GM21367 (cell line): ENCODE results near the gene BRD3OS.
"Not testable (repeated sequence)": the region's sequence is repeated elsewhere in the genome, so short reads cannot be mapped to it uniquely, and the experiment has no call there.

ENCODE experiments used
- ATAC-seq: cut with Tn5 transposase; IDR thresholded peaks from one replicate; pipeline ENCODE4 v1.9.1; 2021; ENCODE audit not compliant: unreplicated experiment

The BRD3OS gene

DNA sequence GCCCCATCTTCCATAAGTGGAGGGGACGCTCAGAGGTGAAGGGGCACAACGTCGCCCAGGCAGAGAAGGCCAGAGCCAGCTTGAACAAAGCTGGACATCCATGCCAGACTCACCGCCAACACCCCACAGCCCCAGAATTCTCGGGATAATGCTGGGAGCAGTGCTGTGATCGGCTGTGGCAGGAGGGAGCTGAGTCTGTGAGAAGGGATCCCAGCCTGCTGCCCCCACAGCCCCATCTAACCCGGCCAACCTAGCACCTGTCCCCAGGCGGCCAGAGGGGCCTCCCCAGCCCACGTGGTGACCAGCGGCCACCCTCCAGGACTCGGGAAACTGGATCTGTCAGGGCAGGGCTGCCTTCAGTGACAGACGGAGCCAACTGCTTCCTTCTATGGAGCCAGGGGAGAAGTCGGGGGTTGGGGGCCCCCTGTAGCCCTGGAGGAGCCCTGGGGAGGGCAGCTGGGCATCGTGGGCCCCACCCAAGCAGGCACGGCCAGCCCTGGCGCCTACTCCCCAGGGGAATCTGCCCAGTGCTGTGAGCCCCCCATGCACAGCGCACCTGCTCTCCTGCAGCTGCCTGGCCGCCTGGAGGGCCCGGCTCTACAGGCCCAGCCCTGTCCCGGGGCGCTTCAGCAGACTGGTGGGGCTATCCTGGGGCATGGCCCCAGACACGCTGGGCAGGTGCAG is 36.5 kb downstream of the BRD3OS start:
- ATAC-seq: no peak

DNA sequence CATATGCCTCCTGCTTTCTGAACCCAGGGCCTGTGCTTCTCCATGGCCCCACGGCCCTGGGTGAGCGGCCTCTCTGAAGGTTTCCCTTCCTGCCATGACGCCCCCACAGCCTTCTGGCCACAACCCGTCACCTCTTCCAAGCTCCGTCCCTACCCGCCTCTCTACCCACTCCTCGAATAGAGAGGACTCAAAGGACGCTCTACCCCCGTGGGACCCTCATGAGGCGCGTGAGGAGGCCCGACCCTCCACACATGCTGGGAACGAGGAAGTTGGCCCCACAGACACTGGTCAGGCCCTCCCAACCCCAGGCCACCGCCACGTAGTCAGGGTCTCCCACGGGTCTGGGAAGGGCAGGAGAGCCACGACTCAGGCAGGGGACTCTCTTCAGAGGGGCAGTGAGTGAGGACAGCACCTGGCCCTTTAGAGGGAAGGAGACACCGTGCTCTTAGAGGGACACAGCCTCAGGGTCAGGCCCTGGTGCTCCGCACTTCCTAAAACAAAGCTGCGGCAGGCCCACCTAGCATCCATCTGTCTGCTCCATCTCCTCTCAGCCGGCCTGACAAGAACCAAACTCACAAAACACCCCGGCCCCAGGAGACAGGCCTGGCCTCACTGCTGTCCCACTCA is 37.3 kb downstream of the BRD3OS start:
- no peak for ATAC-seq

GRCh38 chr9:134063088-134063570 is 37.8 kb downstream of the BRD3OS start:
- no peak for ATAC-seq

DNA sequence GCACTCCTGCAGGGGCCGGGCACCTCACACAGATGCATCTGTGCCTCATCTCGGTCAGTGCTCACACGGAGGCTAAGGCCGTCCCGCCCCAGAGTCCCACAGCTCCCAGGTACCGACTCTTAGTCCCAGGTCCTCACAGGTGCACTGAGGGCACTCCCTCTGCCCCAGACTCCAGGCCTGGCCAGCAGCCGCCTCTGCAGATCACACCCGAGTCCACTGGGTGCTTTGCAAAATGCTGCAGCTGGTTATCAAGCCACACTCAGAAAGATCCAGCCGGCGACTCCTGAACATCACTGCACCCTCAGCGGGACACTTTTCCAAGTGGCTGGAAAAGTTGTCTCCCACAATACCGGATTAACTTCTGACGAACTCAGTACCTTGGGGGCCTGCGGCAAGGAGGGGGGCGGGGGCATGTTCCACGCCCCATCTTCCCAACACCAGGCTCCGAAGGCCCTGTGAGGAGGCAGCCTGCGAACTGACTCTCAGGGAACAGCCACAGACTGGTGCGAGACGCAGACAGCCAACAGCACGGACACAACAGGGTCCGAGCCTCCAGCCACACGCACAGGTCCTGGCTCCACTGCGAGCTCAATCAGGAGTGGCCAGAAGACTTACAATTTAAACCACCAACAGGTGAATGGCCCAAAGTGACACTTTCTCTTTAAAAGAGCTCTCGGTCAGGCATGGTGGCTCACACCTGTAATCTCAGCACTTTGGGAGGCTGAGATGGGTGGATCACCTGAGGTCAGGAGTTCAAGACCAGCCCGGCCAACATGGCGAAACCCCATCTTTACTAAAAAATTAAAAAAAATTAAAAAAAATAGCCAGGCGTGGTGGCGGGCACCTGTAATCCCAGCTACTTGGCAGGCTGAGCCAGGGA is 38.5 kb downstream of the BRD3OS start:
- ATAC-seq: no peak

DNA sequence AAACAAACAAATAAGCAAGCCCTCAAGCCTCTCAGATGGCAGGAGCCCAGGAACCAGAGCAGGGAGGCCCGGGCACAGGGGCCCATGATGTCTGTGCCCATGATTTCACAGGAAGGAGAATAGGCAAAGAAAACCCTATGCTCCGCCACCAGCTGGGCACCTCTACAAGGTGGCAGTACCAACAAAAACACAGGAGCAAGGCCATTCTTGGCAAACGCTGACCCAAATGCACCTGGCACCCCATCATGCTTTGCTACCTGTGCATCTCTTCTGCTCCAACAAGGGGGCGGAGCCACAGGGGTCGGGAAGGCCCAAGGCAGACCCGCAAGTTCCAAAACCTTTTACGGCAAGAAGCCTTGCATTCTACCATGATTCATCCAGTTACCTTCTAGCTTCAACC is 39.4 kb downstream of the BRD3OS start:
- no peak for ATAC-seq

DNA sequence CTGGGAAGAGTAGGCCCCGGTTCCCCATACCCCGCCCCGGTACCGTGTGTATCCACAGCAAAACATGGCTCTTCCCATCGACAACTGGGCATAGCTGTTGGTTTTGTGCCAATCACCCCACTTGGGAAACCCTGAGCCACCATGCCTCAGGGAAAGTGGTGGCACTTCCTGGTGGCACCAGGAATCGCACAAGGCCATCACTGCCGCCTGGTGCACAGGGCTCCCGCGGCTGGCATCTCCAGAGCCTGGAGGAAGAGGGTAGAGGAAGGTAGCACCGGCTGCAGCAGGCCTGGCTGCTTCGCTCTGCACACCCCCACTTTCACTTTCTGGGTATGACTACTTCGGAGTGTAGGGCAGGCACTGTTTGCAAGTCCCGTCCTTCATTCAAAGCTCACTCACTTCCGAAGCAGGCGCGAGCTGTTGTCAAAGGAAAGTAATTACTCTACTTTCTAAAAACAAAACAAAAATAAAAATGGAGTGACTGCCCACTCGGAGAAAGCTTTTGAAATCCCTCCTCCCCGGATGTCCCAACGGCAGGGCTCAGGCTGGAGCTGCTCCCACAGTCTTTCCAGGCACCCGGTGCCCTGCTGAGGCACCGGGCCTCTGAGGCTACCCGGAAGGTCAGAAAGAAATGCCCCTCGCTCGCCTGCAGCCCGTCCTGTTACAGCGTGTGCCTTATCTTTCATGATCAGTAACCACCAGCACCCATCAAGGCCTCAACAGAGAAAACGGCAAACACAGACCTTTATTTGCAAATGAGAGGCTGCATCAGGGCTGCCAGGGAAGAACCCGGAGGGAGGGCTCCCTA is 40.5 kb downstream of the BRD3OS start:
- ATAC-seq: no peak

- ATAC-seq: no peak
These were observed 41.2 kb downstream of the BRD3OS start for GRCh38 chr9:134066526-134066912.

DNA sequence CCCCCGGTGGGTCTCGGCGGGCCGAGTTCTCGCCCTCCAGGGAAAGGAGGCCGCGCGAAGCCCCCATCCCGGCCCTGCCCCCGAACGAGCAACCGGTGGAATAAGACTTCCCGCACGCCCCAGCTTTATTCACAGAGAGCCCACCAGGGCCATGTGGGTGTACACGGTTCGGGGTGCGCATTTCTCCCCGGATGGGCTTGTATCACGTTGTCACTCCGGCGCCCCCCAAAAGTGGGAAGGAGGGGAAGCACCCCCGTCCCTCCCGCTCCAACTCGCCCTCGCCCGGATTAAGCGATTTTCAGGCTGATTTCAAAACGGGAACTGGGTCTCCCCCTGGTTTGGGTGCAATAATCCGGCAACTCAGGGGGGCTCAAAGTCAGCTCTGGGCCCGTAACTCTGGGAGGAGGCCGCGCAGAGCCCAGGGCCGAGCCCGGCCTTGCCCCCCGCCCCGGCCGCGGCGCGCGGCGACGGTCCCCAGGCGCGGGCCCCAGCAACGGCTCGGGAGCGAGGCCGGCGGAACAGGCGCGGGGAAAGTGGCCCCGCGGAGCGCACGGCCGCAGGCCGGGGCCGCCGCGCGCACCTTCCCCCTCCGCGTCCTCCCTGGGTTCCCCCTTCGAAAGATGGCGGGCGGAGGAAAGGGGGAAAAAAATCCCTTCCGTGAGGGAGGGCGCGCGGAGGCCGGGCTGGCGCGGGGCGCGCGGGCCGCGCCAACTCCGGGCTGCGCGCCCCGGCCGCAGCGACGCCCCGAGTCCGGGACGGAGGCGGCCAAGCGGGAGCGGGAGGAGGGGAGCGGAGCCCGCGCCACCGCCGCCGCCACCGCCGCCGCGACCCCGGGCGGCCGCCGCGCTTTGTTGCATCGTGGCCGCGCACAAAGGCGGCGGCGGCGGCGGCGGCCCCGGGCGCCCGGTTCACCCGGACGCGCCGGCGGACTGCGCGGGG is 41.9 kb downstream of the BRD3OS start:
- peak; percentile 9 for ATAC-seq

DNA sequence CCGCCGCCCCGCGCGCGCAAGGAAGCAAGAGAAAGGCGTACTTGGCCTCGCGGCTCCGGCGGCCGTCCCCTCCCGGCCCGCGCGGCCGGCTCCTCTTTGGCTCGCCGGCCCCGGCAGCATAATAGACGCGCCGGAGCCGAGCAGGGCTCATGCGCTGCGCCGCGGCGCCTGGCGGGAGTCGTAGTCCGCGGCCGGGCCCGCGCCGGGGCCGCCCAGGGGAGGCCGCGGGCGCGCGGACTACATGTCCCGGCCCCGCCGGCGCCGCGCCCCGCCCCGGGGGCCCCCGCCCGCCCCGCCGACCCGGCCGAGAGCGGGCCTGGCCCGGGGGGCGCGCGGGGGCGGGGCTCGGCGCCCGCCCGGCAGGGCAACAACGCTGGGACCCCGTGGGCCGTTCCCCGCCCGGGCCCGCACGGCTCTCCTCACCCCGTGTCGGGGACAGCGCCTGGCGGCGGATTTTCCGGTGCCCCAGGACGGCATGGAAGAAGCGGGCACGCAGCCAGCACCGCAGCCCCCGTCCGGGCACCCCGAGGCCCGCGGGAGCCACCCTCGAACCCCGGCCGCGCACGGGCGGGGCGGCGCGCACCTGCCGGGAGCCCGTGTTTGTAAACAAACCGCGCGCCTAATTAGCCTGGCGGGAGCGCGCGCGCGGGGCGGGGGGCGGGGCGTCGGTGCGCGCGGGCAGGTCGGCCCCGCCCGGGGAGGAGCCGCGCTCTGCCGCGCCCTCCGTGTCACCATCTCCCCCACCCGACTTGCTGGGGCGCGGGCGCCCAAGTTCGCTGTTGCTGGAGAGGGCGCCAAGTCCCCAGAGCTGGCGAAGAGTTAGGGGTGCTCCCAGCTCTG is 42.8 kb downstream of the BRD3OS start, which contains the start of gene BRD3:
TSS of gene BRD3 (minus strand) at position 123 of the 840 bp plus-strand sequence. CDS start 14,549 bp downstream, outside the sequence.
- ATAC-seq: peak; percentile 71

DNA sequence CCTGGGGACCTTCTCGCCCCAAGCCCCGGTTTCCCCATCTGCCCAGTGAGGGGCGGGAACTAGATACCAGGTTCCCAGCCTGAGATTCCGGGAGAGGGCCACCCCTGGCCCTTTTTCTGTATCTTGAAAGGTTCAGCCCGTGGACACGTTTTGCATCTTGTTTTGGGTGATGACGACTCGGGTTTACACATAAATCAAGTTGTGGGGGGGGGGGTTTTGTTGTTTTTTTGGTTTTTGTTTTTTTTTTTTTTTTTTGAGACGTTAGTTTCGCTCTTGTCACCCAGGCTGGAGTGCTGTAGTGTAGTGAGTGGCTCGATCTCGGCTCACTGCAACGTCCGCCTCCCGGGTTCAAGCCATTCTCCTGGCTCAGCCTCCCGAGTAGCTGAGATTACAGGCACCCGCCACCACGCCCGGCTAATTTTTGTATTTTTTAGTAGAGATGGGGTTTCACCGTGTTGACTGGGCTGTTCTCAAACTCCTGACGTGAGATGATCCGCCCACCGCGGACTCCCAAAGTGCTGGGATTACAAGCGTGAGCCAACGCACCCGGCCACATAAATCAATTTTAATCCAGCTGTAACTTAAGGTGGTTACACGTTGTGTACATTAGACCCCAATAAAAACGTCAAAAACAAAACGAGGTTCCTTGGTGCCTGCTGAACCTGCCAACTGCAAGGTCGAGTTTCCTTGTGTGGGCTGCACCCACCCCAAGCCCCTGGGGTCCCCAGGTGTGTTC is 43.6 kb downstream of the BRD3OS start:
- no peak for ATAC-seq

DNA sequence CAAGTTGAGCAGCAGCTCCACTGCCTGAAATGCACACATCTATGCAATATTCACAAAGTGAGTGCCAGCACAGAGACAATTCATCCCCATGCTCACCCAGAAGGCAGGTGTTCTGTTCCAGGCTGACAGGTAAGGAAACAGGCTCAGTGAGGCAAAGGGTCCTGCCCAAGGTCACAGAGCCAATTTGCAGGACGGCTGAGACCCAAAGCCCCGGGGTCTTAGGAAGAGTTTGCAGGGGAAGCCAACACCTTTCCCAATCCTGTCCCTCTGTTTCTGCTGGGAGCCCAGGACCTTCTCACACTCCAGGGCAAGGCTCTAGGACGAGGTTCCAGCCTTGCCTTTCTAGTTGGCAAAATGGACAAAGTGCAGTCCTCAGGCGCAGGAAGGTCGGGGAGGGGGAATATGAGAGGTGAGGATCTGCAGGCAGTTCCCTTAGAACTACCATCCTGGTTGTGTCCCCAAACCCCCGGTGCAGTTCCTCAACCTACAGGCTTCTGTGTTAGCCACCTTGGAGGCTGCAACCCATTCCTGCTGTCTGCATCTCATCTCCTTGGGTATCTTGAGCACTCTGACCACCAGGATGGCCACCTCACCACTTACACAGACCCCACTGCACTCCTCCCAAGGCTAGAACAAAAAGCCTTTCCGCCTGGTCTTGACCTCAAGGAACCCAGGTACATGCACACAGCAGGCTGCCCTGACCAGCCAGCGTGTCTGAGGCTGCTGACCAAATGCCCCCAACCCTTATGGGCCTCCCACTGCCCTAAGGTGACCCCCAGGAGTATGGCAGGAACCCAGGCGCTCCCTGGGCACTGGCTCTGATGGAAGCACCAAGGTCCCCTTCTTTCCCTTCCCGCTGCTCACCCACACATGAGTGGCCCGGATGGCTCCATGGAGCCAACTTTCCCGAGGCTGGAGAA is 44.5 kb downstream of the BRD3OS start:
- ATAC-seq: no peak

GRCh38 chr9:134071149-134071548 is 45.9 kb downstream of the BRD3OS start:
- ATAC-seq: no peak

DNA sequence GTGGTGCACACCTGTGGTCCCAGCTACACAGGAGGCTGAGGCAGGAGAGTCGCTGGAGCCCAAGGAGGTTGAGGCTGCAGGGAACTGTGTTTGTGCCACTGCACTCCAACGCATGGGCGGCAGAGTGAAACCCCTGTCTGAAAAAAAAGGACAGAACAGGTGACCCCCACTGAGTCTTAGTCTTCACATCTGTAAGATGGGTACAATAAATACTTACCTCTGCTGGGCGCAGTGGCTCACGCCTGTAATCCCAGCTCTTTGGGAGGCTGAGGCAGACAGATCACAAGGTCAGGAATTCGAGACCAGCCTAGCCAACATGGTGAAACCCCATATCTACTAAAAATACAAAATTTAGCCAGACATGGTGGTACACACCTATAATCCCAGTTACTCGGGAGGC is 47.4 kb downstream of the BRD3OS start:
- not testable (repeated sequence) for ATAC-seq

DNA sequence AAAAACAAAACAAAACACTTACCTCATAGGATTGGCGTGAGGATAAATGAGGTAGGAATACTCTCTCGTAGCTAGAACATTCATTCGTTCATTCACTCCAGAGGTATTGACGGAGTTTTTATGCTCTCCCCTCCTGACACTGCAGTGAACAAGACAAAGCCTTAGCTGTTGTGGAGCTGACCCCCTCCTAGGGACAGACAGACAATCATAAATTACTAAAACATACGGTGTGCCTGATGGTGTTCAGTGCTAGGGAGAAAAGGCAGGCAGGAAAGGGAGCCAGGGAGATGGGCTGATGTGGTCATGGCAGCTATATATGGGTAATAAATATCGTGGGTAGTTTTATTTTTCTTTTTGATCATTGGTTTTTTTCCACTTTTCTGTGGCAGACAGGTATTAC is 48.2 kb downstream of the BRD3OS start:
- no peak for ATAC-seq

DNA sequence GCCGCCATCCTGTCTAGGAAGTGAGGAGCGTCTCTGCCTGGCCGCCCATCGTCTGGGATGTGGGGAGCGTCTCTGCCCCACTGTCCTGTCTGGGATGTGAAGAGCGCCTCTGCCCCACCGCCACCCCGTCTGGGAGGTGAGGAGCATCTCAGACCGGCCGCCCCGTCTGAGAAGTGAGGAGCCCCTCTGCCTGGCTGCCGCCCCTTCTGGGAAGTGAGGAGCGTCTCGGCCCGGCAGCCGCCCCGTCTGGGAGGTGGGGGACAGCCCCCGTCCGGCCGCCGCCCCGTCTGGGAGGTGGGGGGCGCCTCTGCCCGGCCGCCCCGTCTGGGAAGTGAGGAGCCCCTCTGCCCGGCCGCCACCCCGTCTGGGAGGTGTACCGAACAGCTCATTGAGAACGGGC is 50.4 kb downstream of the BRD3OS start:
- not testable (repeated sequence) for ATAC-seq

- no peak for ATAC-seq
These were observed 51.4 kb downstream of the BRD3OS start for GRCh38 chr9:134076644-134077043.
